ENCODE measurements around the gene GLIPR1L1.

DNA sequence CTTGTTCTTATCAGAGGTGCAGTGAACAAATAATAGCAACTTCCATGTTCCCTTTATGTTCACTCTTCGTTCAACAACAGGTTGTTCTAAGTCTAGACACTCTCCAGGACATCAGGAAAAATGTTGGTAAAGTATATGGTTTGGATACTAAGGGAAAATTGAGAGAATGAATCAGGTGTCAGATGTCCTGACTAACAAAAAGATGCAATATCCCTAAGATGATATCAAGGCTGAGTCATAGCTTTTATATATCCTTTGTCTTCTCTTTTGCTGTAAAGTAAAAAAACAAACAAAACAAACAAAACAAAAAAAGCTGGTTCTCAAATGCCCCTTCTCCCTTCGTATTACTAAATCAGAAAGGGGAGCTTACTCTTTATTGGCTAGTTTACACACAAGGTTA is 11.1 kb downstream of the GLIPR1L1 start:
- TF ChIP-seq, protein P1, sequence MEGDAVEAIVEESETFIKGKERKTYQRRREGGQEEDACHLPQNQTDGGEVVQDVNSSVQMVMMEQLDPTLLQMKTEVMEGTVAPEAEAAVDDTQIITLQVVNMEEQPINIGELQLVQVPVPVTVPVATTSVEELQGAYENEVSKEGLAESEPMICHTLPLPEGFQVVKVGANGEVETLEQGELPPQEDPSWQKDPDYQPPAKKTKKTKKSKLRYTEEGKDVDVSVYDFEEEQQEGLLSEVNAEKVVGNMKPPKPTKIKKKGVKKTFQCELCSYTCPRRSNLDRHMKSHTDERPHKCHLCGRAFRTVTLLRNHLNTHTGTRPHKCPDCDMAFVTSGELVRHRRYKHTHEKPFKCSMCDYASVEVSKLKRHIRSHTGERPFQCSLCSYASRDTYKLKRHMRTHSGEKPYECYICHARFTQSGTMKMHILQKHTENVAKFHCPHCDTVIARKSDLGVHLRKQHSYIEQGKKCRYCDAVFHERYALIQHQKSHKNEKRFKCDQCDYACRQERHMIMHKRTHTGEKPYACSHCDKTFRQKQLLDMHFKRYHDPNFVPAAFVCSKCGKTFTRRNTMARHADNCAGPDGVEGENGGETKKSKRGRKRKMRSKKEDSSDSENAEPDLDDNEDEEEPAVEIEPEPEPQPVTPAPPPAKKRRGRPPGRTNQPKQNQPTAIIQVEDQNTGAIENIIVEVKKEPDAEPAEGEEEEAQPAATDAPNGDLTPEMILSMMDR (conservative IDR thresholded peaks at IDR 0.05; ENCODE audit: low read length), result no peak
- no peak for TF ChIP-seq EZH2phosphoT487 (IDR thresholded peaks at IDR 0.05; ENCODE audit: borderline replicate concordance)

All from Loucy (cell line).